ENCODE data around the gene CLINT1. TPM values are rescaled to one million over a fixed set of nuclear protein-coding genes. Genes with fewer than 3 reads are reported as not detected.

The CLINT1 gene
- total RNA-seq, 1 experiment from 2014 or later = 69.6 TPM

DNA sequence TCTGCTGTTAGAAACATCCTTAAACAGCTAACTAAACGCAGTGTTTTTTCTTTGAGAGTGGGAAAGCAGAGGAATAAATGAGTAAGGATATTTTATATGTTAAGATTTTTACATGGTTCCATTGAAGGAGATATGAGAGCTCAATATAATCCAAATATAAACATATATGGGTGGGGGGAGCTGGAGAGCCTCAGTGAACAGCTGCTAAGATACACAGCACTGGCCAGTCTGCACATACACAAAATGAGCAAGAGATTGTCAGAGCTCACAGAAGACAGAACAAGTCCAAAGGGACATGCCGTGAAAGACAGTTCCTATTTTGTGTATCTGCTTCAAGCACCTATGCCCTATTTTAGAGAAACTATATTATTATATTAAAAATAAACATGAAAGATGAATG is 46.9 kb downstream of the CLINT1 start:
- H3K9me3 ChIP-seq (ENCODE audit: low read depth, low read length, poor library complexity, severe bottlenecking) = no peaks in the 10 kb centered on the region
- H3K4me3 ChIP-seq (ENCODE audit: low read depth, low read length, poor library complexity, severe bottlenecking) = no peak overlapping the region
- H3K27me3 ChIP-seq (replicated peaks; ENCODE audit: insufficient read depth, low read depth, low read length, poor library complexity) = no peaks in the 10 kb centered on the region
- intact Hi-C loops (cut with micrococcal nuclease; ENCODE audit: unreplicated experiment) = loop anchor here (10.0 kb wide), 1 partner anchor 363 kb away; no protein-coding TSS in a partner anchor
- peaks cover 16% of the 10 kb centered on the region for H3K4me1 ChIP-seq (ENCODE audit: insufficient read depth, low read length, poor library complexity, severe bottlenecking)
- ChIA-PET CTCF (interaction anchor here (0.5 kb wide), 1 partner anchor 152 kb away, joined by 3 read pairs; no protein-coding TSS in a partner anchor), POLR2A (ENCODE audit: low non-redundant PET) (no interaction called here)
- BruUV-seq (replicated peaks) = no TSS peak
- no peak overlapping the region for H3K27ac ChIP-seq (ENCODE audit: low read depth, low read length, poor library complexity, severe bottlenecking)
- TF ChIP-seq, protein P1, sequence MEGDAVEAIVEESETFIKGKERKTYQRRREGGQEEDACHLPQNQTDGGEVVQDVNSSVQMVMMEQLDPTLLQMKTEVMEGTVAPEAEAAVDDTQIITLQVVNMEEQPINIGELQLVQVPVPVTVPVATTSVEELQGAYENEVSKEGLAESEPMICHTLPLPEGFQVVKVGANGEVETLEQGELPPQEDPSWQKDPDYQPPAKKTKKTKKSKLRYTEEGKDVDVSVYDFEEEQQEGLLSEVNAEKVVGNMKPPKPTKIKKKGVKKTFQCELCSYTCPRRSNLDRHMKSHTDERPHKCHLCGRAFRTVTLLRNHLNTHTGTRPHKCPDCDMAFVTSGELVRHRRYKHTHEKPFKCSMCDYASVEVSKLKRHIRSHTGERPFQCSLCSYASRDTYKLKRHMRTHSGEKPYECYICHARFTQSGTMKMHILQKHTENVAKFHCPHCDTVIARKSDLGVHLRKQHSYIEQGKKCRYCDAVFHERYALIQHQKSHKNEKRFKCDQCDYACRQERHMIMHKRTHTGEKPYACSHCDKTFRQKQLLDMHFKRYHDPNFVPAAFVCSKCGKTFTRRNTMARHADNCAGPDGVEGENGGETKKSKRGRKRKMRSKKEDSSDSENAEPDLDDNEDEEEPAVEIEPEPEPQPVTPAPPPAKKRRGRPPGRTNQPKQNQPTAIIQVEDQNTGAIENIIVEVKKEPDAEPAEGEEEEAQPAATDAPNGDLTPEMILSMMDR (conservative IDR thresholded peaks at IDR 0.05; ENCODE audit: low read depth, low read length) = no peak
- no peak for TF ChIP-seq EZH2 (IDR thresholded peaks at IDR 0.05; ENCODE audit: borderline replicate concordance, low read depth, low read length, poor library complexity, severe bottlenecking)
- DNase-seq (ENCODE audit: low spot score) = no peak
- peaks cover 32% of the 10 kb centered on the region for H3K36me3 ChIP-seq (ENCODE audit: insufficient read depth, low read length, poor library complexity, severe bottlenecking)

DNA sequence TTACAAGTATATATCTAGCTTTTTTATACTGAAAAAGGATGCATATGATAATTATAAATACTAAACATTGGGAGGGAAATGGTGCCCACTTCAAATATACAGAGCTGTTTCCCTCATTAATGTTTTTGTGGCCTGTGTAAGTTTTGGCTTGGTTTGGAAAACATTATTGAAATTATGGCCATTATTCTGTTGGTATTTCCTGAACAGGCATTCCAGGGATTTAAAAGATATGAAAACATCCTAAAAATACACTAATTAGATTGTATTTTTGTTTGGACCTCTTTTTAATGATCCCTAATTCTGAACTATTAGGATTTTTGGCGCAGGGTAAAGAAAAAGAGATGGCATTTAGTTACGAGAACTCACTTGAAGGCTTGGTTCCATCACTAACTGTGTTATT is 50.9 kb downstream of the CLINT1 start:
- no TSS peak for BruUV-seq (replicated peaks)
- ChIA-PET CTCF (no interaction called here), POLR2A (ENCODE audit: low non-redundant PET) (no interaction called here)
- Histone ChIP-seq H3K36me3 (ENCODE audit: insufficient read depth, low read length, poor library complexity, severe bottlenecking) (peaks cover 46% of the 10 kb centered on the region), H3K4me3 (ENCODE audit: low read depth, low read length, poor library complexity, severe bottlenecking) (no peak overlapping the region), H3K4me1 (ENCODE audit: insufficient read depth, low read length, poor library complexity, severe bottlenecking) (peaks cover 13% of the 10 kb centered on the region), H3K9me3 (ENCODE audit: low read depth, low read length, poor library complexity, severe bottlenecking) (no peaks in the 10 kb centered on the region), H3K27me3 (replicated peaks; ENCODE audit: insufficient read depth, low read depth, low read length, poor library complexity) (no peaks in the 10 kb centered on the region), H3K27ac (ENCODE audit: low read depth, low read length, poor library complexity, severe bottlenecking) (no peak overlapping the region)
- no peak for DNase-seq (ENCODE audit: low spot score)
- intact Hi-C loops (cut with micrococcal nuclease; ENCODE audit: unreplicated experiment) = no loop called here
- no peak for TF ChIP-seq EZH2 (IDR thresholded peaks at IDR 0.05; ENCODE audit: borderline replicate concordance, low read depth, low read length, poor library complexity, severe bottlenecking)
- TF ChIP-seq, protein P1 (conservative IDR thresholded peaks at IDR 0.05; ENCODE audit: low read depth, low read length) = no peak

DNA sequence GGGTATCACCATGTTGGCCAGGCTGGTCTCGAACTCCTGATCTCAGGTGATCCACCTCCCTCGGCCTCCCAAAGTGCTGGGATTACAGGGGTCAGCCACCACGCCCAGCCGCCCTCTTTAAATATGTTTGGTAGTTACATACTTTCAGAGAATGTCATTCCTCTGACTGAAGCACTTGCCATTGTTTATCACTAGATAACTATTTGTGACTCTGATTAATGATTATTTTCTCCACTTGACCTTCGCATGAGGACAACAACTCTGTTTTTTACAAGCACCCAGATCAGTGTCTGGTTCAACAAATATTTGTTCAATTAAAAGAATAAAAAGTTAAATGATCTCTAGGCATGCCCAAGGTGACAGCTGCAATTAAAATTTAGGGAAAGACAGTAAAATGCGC is 56.2 kb downstream of the CLINT1 start:
- Histone ChIP-seq H3K4me1 (ENCODE audit: insufficient read depth, low read length, poor library complexity, severe bottlenecking) (no peaks in the 10 kb centered on the region), H3K36me3 (ENCODE audit: insufficient read depth, low read length, poor library complexity, severe bottlenecking) (peaks cover 24% of the 10 kb centered on the region), H3K9me3 (ENCODE audit: low read depth, low read length, poor library complexity, severe bottlenecking) (no peaks in the 10 kb centered on the region), H3K27me3 (replicated peaks; ENCODE audit: insufficient read depth, low read depth, low read length, poor library complexity) (no peaks in the 10 kb centered on the region), H3K4me3 (ENCODE audit: low read depth, low read length, poor library complexity, severe bottlenecking) (no peak overlapping the region), H3K27ac (ENCODE audit: low read depth, low read length, poor library complexity, severe bottlenecking) (no peak overlapping the region)
- no peak for DNase-seq (ENCODE audit: low spot score)
- intact Hi-C loops (cut with micrococcal nuclease; ENCODE audit: unreplicated experiment) = no loop called here
- BruUV-seq (replicated peaks) = no TSS peak
- POLR2A ChIA-PET (ENCODE audit: low non-redundant PET) = no interaction called here
- CTCF ChIA-PET = no interaction called here
- TF ChIP-seq EZH2 (IDR thresholded peaks at IDR 0.05; ENCODE audit: borderline replicate concordance, low read depth, low read length, poor library complexity, severe bottlenecking) = no peak
- TF ChIP-seq, protein P1 (conservative IDR thresholded peaks at IDR 0.05; ENCODE audit: low read depth, low read length) = no peak
